WTC11 (cell line): Measurements from ENCODE around the gene MFSD2A. TPM values are rescaled to one million over a fixed set of nuclear protein-coding genes. Genes with fewer than 3 reads are reported as not detected.
"Not testable (repeated sequence)": the region's sequence is repeated elsewhere in the genome, so short reads cannot be mapped to it uniquely, and the experiment has no call there.

Experiments
- ATAC-seq: fragments of 200-7000 bp; cut with Tn5 transposase; 2 replicates; pipeline ENCODE4 v1.10.0; 2021; ENCODE audit warnings: mild to moderate bottlenecking, moderate library complexity
- CTCF ChIA-PET: fragments of 300-600 bp; sonication (Branson Sonifier 250); formaldehyde crosslinking; loops from one replicate; lab custom pipeline; 2021; ENCODE audit warnings: antibody characterized with exemption; lab: Charles Lee
- POLR2A ChIA-PET: fragments of 350-600 bp; sonication (Branson Sonifier 250); formaldehyde crosslinking; loops from one replicate; lab custom pipeline; 2021; ENCODE audit warnings: antibody characterized with exemption; lab: Charles Lee
- DNase-seq: peaks from one replicate; pipeline ENCODE4 v3.0.0; 2021; ENCODE audit warnings: low spot score
- H3K27ac Mint-ChIP-seq: 2 replicates; pipeline ENCODE4 v1.8.0; 2021; ENCODE audit warnings: mixed read lengths
- H3K27me3 Mint-ChIP-seq: 2 replicates; pipeline ENCODE4 v1.8.0; 2021; ENCODE audit warnings: low read depth, mild to moderate bottlenecking, moderate library complexity, mixed read lengths
- H3K36me3 Mint-ChIP-seq: 2 replicates; pipeline ENCODE4 v1.8.0; 2021; ENCODE audit warnings: mixed read lengths
- H3K4me1 Mint-ChIP-seq: 2 replicates; pipeline ENCODE4 v1.8.0; 2022; ENCODE audit warnings: mixed read lengths
- H3K4me3 Mint-ChIP-seq: 2 replicates; pipeline ENCODE4 v1.8.0; 2021; ENCODE audit warnings: mild to moderate bottlenecking, moderate library complexity, mixed read lengths
- H3K9me3 Mint-ChIP-seq: 2 replicates; pipeline ENCODE4 v1.8.0; 2021; ENCODE audit warnings: mixed read lengths
- ATF1 ChIP-seq: sonication (generic); formaldehyde crosslinking; IDR thresholded peaks from 2 replicates; pipeline ENCODE4 v1.8.1; 2023; ENCODE audit warnings: mild to moderate bottlenecking, moderate library complexity, missing genetic modification reagents
- CDX4 ChIP-seq: fragments of 250-450 bp; sonication (Bioruptor Pico); IDR thresholded peaks from 2 replicates; pipeline ENCODE4 v1.9.0; 2021; ENCODE audit warnings: moderate library complexity, mild to moderate bottlenecking, inconsistent platforms, borderline replicate concordance
- CTCF ChIP-seq: fragments of 200-600 bp; IDR thresholded peaks from 2 replicates; pipeline ENCODE4 v1.8.0; 2022; ENCODE audit warnings: antibody characterized with exemption
- E2F4 ChIP-seq: sonication (generic); formaldehyde crosslinking; IDR thresholded peaks from 2 replicates; pipeline ENCODE4 v1.8.1; 2022; ENCODE audit warnings: low read depth, mild to moderate bottlenecking, moderate library complexity, missing genetic modification reagents, borderline replicate concordance
- ERG ChIP-seq: fragments of 250-450 bp; sonication (Bioruptor Pico); IDR thresholded peaks from 2 replicates; pipeline ENCODE4 v1.8.0; 2021; ENCODE audit warnings: mild to moderate bottlenecking
- FOXP4 ChIP-seq: sonication (generic); formaldehyde crosslinking; IDR thresholded peaks from 2 replicates; pipeline ENCODE4 v1.8.0; 2022; ENCODE audit warnings: mild to moderate bottlenecking, missing genetic modification reagents
- GRHL2 ChIP-seq: fragments of 250-450 bp; sonication (Bioruptor Pico); IDR thresholded peaks from 2 replicates; pipeline ENCODE4 v1.8.0; 2022; ENCODE audit warnings: mild to moderate bottlenecking, moderate library complexity; ENCODE audit not compliant: insufficient replicate concordance, severe bottlenecking
- GTF2I ChIP-seq: fragments of 250-450 bp; sonication (Bioruptor Pico); conservative IDR thresholded peaks from 2 replicates; pipeline ENCODE4 v1.4.0; 2021; ENCODE audit warnings: mild to moderate bottlenecking
- HMGXB4 ChIP-seq: sonication (generic); formaldehyde crosslinking; IDR thresholded peaks from 2 replicates; pipeline ENCODE4 v1.8.1; 2023; ENCODE audit warnings: mild to moderate bottlenecking, moderate library complexity, missing genetic modification reagents
- MXD4 ChIP-seq: fragments of 250-450 bp; sonication (Bioruptor Pico); IDR thresholded peaks from 2 replicates; pipeline ENCODE4 v1.8.0; 2021; ENCODE audit warnings: mild to moderate bottlenecking, moderate library complexity, borderline replicate concordance
- NFE2L1 ChIP-seq: sonication (generic); formaldehyde crosslinking; IDR thresholded peaks from 2 replicates; pipeline ENCODE4 v1.8.1; 2023; ENCODE audit warnings: missing genetic modification reagents
- NR2C2 ChIP-seq: sonication (generic); formaldehyde crosslinking; IDR thresholded peaks from 2 replicates; pipeline ENCODE4 v1.8.0; 2022; ENCODE audit warnings: mild to moderate bottlenecking, missing genetic modification reagents
- PREB ChIP-seq: sonication (generic); formaldehyde crosslinking; IDR thresholded peaks from 2 replicates; pipeline ENCODE4 v1.8.1; 2022; ENCODE audit warnings: mild to moderate bottlenecking, missing genetic modification reagents, moderate library complexity, borderline replicate concordance
- TCF7 ChIP-seq: sonication (generic); formaldehyde crosslinking; IDR thresholded peaks from 2 replicates; pipeline ENCODE4 v1.8.0; 2022; ENCODE audit warnings: mild to moderate bottlenecking, low read depth, missing genetic modification reagents, moderate library complexity
- USF1 ChIP-seq: sonication (generic); formaldehyde crosslinking; IDR thresholded peaks from 2 replicates; pipeline ENCODE4 v1.8.0; 2022; ENCODE audit warnings: mild to moderate bottlenecking, missing genetic modification reagents
- ZNF317 ChIP-seq: sonication (generic); formaldehyde crosslinking; IDR thresholded peaks from 2 replicates; pipeline ENCODE4 v1.8.1; 2023; ENCODE audit warnings: low read depth, mild to moderate bottlenecking, moderate library complexity, missing genetic modification reagents, borderline replicate concordance
- total RNA-seq: library from RNA; stranded (reverse); gene quantifications from 3 replicates; pipeline ENCODE4 v1.2.3, GENCODE V29; 2021

Gene MFSD2A
- total RNA-seq, 1 experiment from 2014 or later, result 14.0 TPM

GRCh38 chr1:39960431-39960958 lies 5.5 kb downstream of the MFSD2A start (continued):
- TF ChIP-seq GTF2I (CRISPR knock-in tag), result no peak
- no peak for TF ChIP-seq ERG
- no peak for TF ChIP-seq ZNF317 (CRISPR knock-in tag)
- no peak for TF ChIP-seq HMGXB4 (CRISPR knock-in tag)

GRCh38 chr1:39962450-39962825 lies 7.5 kb downstream of the MFSD2A start:
- Mint-ChIP-seq H3K27ac (no peak overlapping the region), H3K27me3 (no peaks in the 10 kb centered on the region), H3K9me3 (no peaks in the 10 kb centered on the region), H3K4me1 (peaks cover 2% of the 10 kb centered on the region; the same call in 1 of the 2 replicates), H3K4me3 (no peak overlapping the region), H3K36me3 (peaks cover 53% of the 10 kb centered on the region)
- no peak for TF ChIP-seq TCF7 (CRISPR knock-in tag)
- no peak for TF ChIP-seq FOXP4 (CRISPR knock-in tag)
- TF ChIP-seq CTCF, result no peak
- no peak for TF ChIP-seq NR2C2 (CRISPR knock-in tag)
- no peak for TF ChIP-seq PREB (CRISPR knock-in tag)
- no peak for TF ChIP-seq MXD4 (CRISPR knock-in tag)
- TF ChIP-seq E2F4, result no peak
- TF ChIP-seq CDX4, result no peak
- no peak for TF ChIP-seq ATF1 (CRISPR knock-in tag)
- TF ChIP-seq GRHL2 (CRISPR knock-in tag), result no peak
- TF ChIP-seq NFE2L1 (CRISPR knock-in tag), result no peak
- TF ChIP-seq USF1, result no peak
- ChIA-PET CTCF (no interaction called here), POLR2A (no interaction called here)
- DNase-seq (no peak), ATAC-seq (no peak)

GRCh38 chr1:39962964-39963363 lies 8.0 kb downstream of the MFSD2A start:
- H3K36me3 Mint-ChIP-seq, result peaks cover 57% of the 10 kb centered on the region
- H3K4me3 Mint-ChIP-seq, H3K4me1 Mint-ChIP-seq, ATAC-seq, H3K27me3 Mint-ChIP-seq, H3K9me3 Mint-ChIP-seq, POLR2A ChIA-PET, DNase-seq, H3K27ac Mint-ChIP-seq: not testable (repeated sequence)
- CTCF ChIA-PET, result interaction anchor here (1.3 kb wide), 1 partner anchor 44 kb away, joined by 3 read pairs; no protein-coding TSS in a partner anchor
